H9 (cell line): ENCODE data around the gene ARHGAP26. TPM values are rescaled to one million over a fixed set of nuclear protein-coding genes. Genes with fewer than 3 reads are reported as not detected.

ENCODE experiments used
- DNase-seq: peaks from one replicate; pipeline ENCODE4 v3.0.0-alpha.2; 2017
- H2AFZ ChIP-seq: one replicate; pipeline ENCODE4 v1.6.1; 2013; ENCODE audit warnings: mild to moderate bottlenecking, low read length, control low read depth, moderate library complexity
- H2AK5ac ChIP-seq: 2 replicates; pipeline ENCODE4 v1.6.1; 2013; ENCODE audit warnings: low read length, control low read depth, mixed read lengths; ENCODE audit not compliant: insufficient read length
- H2BK120ac ChIP-seq: one replicate; pipeline ENCODE4 v1.6.1; 2013; ENCODE audit warnings: low read depth, mild to moderate bottlenecking, low read length, control low read depth, inconsistent platforms; ENCODE audit not compliant: poor library complexity, severe bottlenecking
- H2BK12ac ChIP-seq: 2 replicates; pipeline ENCODE4 v1.6.1; 2013; ENCODE audit warnings: low read length, control low read depth, mixed read lengths, low read depth; ENCODE audit not compliant: insufficient read length
- H2BK15ac ChIP-seq: 2 replicates; pipeline ENCODE4 v1.6.1; 2013; ENCODE audit warnings: low read depth, low read length, control low read depth
- H2BK20ac ChIP-seq: one replicate; pipeline ENCODE4 v1.6.1; 2013; ENCODE audit warnings: low read depth, mild to moderate bottlenecking, low read length, control low read depth, inconsistent platforms; ENCODE audit not compliant: poor library complexity, severe bottlenecking
- H2BK5ac ChIP-seq: 2 replicates; pipeline ENCODE4 v1.6.1; 2013; ENCODE audit warnings: low read length, control low read depth, mixed read lengths; ENCODE audit not compliant: insufficient read length
- H3K14ac ChIP-seq: 2 replicates; pipeline ENCODE4 v1.6.1; 2013; ENCODE audit warnings: low read length, control low read depth; ENCODE audit not compliant: insufficient read depth
- H3K18ac ChIP-seq: 2 replicates; pipeline ENCODE4 v1.6.1; 2013; ENCODE audit warnings: low read depth, mild to moderate bottlenecking, mixed read lengths, low read length, control low read depth; ENCODE audit not compliant: insufficient read length
- H3K23ac ChIP-seq: 2 replicates; pipeline ENCODE4 v1.6.1; 2013; ENCODE audit warnings: low read length, control low read depth, mixed read lengths, low read depth; ENCODE audit not compliant: insufficient read length
- H3K23me2 ChIP-seq: 2 replicates; pipeline ENCODE4 v1.6.1; 2013; ENCODE audit warnings: low read depth, mild to moderate bottlenecking, mixed read lengths, low read length, control low read depth; ENCODE audit not compliant: insufficient read length, poor library complexity, severe bottlenecking
- H3K27ac ChIP-seq: 2 replicates; pipeline ENCODE4 v1.5.1; 2013; ENCODE audit warnings: low read length, control low read depth, mixed read lengths, low read depth; ENCODE audit not compliant: insufficient read length
- H3K27me3 ChIP-seq: 2 replicates; pipeline ENCODE4 v1.6.1; 2013; ENCODE audit warnings: low read length, control low read depth, inconsistent platforms; ENCODE audit not compliant: insufficient read depth
- H3K4ac ChIP-seq: 2 replicates; pipeline ENCODE4 v1.6.1; 2013; ENCODE audit warnings: low read depth, mild to moderate bottlenecking, control low read depth, inconsistent platforms, low read length, moderate library complexity
- H3K4me1 ChIP-seq: 2 replicates; pipeline ENCODE4 v1.6.1; 2013; ENCODE audit warnings: low read length, control low read depth, inconsistent platforms; ENCODE audit not compliant: insufficient read depth
- H3K4me2 ChIP-seq: 2 replicates; pipeline ENCODE4 v1.6.1; 2013; ENCODE audit warnings: low read length, control low read depth, mixed read lengths; ENCODE audit not compliant: insufficient read length, insufficient read depth
- H3K56ac ChIP-seq: 2 replicates; pipeline ENCODE4 v1.6.1; 2013; ENCODE audit warnings: low read depth, mild to moderate bottlenecking, mixed read lengths, low read length, control low read depth; ENCODE audit not compliant: insufficient read length
- H3K79me1 ChIP-seq: 2 replicates; pipeline ENCODE4 v1.6.1; 2013; ENCODE audit warnings: low read depth, mild to moderate bottlenecking, moderate library complexity, low read length, control low read depth, inconsistent platforms; ENCODE audit not compliant: insufficient read depth, poor library complexity, severe bottlenecking
- H3K79me2 ChIP-seq: 2 replicates; pipeline ENCODE4 v1.6.1; 2013; ENCODE audit warnings: low read length, control low read depth, inconsistent platforms; ENCODE audit not compliant: insufficient read depth
- H3K9ac ChIP-seq: 2 replicates; pipeline ENCODE4 v1.6.1; 2013; ENCODE audit warnings: low read length, control low read depth, mixed read lengths; ENCODE audit not compliant: insufficient read length; ENCODE audit errors: extremely low read depth
- H3K9me3 ChIP-seq: one replicate; pipeline ENCODE4 v1.6.1; 2013; ENCODE audit warnings: low read depth, low read length, inconsistent platforms; ENCODE audit not compliant: control insufficient read depth
- H3T11ph ChIP-seq: one replicate; pipeline ENCODE4 v1.6.1; 2013; ENCODE audit warnings: mild to moderate bottlenecking, low read length, control low read depth, inconsistent platforms
- H4K20me1 ChIP-seq: one replicate; pipeline ENCODE4 v1.6.1; 2013; ENCODE audit not compliant: control insufficient read depth, insufficient read length, insufficient read depth
- H4K5ac ChIP-seq: 2 replicates; pipeline ENCODE4 v1.6.1; 2013; ENCODE audit warnings: low read depth, mild to moderate bottlenecking, mixed read lengths, low read length, control low read depth; ENCODE audit not compliant: insufficient read length
- H4K8ac ChIP-seq: replicated peaks from 2 replicates; pipeline ENCODE4 v1.6.1; 2013; ENCODE audit warnings: low read length, control low read depth, mixed read lengths, low read depth; ENCODE audit not compliant: insufficient read length
- H4K91ac ChIP-seq: 2 replicates; pipeline ENCODE4 v1.6.1; 2013; ENCODE audit warnings: low read depth, mild to moderate bottlenecking, moderate library complexity, mixed read lengths, low read length, control low read depth; ENCODE audit not compliant: insufficient read length
- H3K27ac Mint-ChIP-seq, 3 experiments: 2 replicates in 2 of 3; 3 replicates in 1 of 3; pipeline ENCODE4 v1.8.0; 2020 to 2021; ENCODE audit warnings: mixed read lengths in 3 of 3, mild to moderate bottlenecking in 1 of 3, moderate library complexity in 1 of 3
- H3K27me3 Mint-ChIP-seq: 2 replicates; pipeline ENCODE4 v1.8.0; 2021; ENCODE audit warnings: low read depth, mild to moderate bottlenecking, moderate library complexity, mixed read lengths
- H3K36me3 Mint-ChIP-seq, 3 experiments: 2 replicates in 2 of 3; 3 replicates in 1 of 3; pipeline ENCODE4 v1.8.0; 2020 to 2021; ENCODE audit warnings: low read depth in 3 of 3, mixed read lengths in 3 of 3; ENCODE audit not compliant: insufficient read depth in 1 of 3
- H3K4me1 Mint-ChIP-seq, 2 experiments: 2 replicates each; pipeline ENCODE4 v1.8.0; 2020; ENCODE audit warnings: mixed read lengths in 2 of 2
- H3K4me3 Mint-ChIP-seq, 2 experiments: 2 replicates in 1 of 2; 3 replicates in 1 of 2; pipeline ENCODE4 v1.8.0; 2020 to 2021; ENCODE audit warnings: mild to moderate bottlenecking in 2 of 2, mixed read lengths in 2 of 2, moderate library complexity in 1 of 2
- H3K9me3 Mint-ChIP-seq, 2 experiments: 2 replicates in 1 of 2; 3 replicates in 1 of 2; pipeline ENCODE4 v1.8.0; 2020; ENCODE audit warnings: mild to moderate bottlenecking in 2 of 2, mixed read lengths in 2 of 2, moderate library complexity in 1 of 2
- CTCF ChIP-seq: fragments of 200-600 bp; sonication (generic); conservative IDR thresholded peaks from 3 replicates; pipeline ENCODE4 v1.8.0; 2021; ENCODE audit warnings: antibody characterized with exemption, mild to moderate bottlenecking
- WGBS: extraction: QIAGEN DNeasy Blood & Tissue Kit; methylation state at CpG from one replicate; pipeline ENCODE4 v1.1.7; 2013; ENCODE audit warnings: missing lambda C conversion rate, low lambda C conversion rate, mixed read lengths; ENCODE audit not compliant: insufficient read length; ENCODE audit errors: extremely low coverage; 5-methylcytosine and 5-hydroxymethylcytosine counted together
- total RNA-seq: library from RNA; stranded (reverse); gene quantifications from 2 replicates; pipeline ENCODE4 v1.2.1, GENCODE V29; 2021

Gene ARHGAP26
- total RNA-seq, 1 experiment from 2014 or later: 13.8 TPM

- Histone ChIP-seq H3K56ac (no peak overlapping the region), H2AFZ (no peak overlapping the region), H4K8ac (no peak overlapping the region), H2BK20ac (no peak overlapping the region), H3K18ac (no peak overlapping the region), H4K91ac (no peak overlapping the region), H2AK5ac (no peak overlapping the region), H3K4me2 (no peak overlapping the region), H4K5ac (no peak overlapping the region), H2BK5ac (no peak overlapping the region), H4K20me1 (no peaks in the 10 kb centered on the region), H3K79me2 (no peaks in the 10 kb centered on the region), H2BK15ac (no peak overlapping the region), H3K27ac (no peak overlapping the region), H2BK120ac (no peak overlapping the region), H3K9ac (no peak overlapping the region), H3K4ac (no peak overlapping the region), H3K9me3 (no peaks in the 10 kb centered on the region), H2BK12ac (no peak overlapping the region), H3K23ac (no peak overlapping the region), H3K23me2 (no peaks in the 10 kb centered on the region), H3K14ac (no peak overlapping the region; the same call in 1 of the 2 replicates), H3K27me3 (no peaks in the 10 kb centered on the region), H3K79me1 (no peaks in the 10 kb centered on the region), H3T11ph (no peak overlapping the region), H3K4me1 (peaks cover 5% of the 10 kb centered on the region; the same call in 1 of the 2 replicates)
- no peaks in the 10 kb centered on the region; a peak in 1 of 7 replicates for H3K36me3 Mint-ChIP-seq
- no CpG with 5 or more reads among the region's 5 CpGs for WGBS
- H3K27ac Mint-ChIP-seq: peak overlapping the region in 1 of 3 experiments; percentile 39; a peak in 2 of 7 replicates
- H3K4me1 Mint-ChIP-seq: peaks cover 48 to 49% of the 10 kb centered on the region in 2 experiments
- DNase-seq: no peak
- H3K4me3 Mint-ChIP-seq: no peak overlapping the region
- H3K27me3 Mint-ChIP-seq: no peaks in the 10 kb centered on the region
- TF ChIP-seq CTCF: no peak
- no peaks in the 10 kb centered on the region for H3K9me3 Mint-ChIP-seq
Observed at GRCh38 chr5:142828797-142829535, 58.8 kb downstream of the ARHGAP26 start.
